Activated CD4-positive, CD25-positive, alpha-beta regulatory T cell treated with anti-CD3 and anti-CD28 coated beads, Interleukin-2, amount 50 U/mL, for 72 hours (primary cell): Measurements from ENCODE around the gene TCF7.

Experiments
- DNase-seq: peaks from one replicate; pipeline ENCODE4 v3.0.0; 2021

TCF7 gene

GRCh38 chr5:134113902-134114875 lies at the start of gene TCF7:
TCF7 (plus strand) TSS chr5:134114681; CDS start chr5:134114907, 226 bp downstream.
- peak; percentile 67 for DNase-seq

GRCh38 chr5:134069553-134069952 lies 44.9 kb upstream of the TCF7 start:
- peak; percentile 13 for DNase-seq

DNA sequence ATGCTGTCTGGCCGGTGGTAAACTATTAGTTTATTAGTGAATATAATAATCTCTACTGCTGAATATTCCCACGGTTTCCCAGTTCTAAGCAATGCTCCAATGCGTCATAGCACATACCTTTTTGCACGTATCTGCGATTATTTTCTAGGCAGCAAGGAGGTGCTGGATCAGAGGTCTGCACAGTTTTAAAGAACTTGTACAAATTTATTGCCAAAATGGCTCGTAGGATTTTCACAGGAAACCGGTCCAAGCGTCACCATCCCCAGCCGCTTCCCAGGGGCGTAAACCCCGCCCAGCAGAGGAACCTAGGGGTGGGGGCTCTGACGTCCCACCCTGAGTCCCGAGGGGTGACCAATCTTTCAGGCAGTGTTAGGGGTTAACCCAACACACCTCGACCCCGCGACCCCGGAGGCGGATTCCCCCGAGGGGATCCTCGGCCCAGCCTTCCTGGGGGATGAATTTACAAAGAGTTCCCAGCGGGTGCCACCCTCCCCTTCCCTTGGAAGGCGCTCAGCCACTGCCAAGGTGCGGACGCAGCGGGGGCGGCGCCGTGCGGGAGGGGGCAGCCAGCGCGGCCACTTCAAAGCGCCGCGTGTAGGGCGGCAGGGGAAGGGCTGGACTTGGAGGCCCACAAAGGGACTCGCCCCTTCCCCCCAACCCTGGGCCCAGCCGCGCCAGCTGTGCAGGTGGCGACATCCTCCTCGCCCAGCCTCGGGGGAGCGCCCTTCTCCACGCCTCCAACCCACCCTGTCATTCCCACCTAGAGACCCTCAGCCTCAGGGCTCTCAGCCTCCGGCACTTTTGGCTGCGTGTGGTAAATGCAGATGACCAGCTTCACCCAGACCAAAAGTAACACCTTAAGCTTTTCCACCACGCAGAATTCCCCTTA lies 43.5 kb upstream of the TCF7 start:
- peak; percentile 49 for DNase-seq

DNA sequence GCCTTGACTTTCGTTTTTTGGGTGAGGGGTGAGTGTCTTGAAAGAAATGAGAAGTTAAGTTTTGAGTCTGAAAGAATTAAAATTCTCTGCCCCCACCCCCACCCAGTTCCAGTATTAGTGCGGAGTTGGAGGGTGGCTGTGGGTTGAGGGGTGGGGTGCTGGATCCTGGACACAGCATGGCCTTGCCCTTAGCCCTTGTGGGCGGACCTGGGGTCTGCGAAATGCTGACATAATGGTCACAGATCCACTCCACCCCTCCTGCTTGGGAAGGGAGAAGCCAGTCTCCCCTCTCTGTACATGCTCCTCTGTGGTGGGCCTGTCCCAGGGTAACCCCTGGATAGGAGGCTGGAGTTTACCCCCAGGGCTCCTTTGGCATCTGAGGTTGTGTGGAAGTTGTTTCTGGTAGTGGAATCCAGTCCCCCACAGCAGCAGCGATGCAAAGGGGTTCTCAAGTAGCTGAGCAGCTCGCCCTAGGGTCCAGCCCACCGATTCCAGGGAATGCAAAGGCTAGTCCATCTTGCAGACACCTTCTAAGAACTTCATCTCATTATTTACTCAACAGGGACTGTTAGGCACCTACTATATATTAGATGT lies 42.8 kb upstream of the TCF7 start:
- DNase-seq: peak; percentile 32

DNA sequence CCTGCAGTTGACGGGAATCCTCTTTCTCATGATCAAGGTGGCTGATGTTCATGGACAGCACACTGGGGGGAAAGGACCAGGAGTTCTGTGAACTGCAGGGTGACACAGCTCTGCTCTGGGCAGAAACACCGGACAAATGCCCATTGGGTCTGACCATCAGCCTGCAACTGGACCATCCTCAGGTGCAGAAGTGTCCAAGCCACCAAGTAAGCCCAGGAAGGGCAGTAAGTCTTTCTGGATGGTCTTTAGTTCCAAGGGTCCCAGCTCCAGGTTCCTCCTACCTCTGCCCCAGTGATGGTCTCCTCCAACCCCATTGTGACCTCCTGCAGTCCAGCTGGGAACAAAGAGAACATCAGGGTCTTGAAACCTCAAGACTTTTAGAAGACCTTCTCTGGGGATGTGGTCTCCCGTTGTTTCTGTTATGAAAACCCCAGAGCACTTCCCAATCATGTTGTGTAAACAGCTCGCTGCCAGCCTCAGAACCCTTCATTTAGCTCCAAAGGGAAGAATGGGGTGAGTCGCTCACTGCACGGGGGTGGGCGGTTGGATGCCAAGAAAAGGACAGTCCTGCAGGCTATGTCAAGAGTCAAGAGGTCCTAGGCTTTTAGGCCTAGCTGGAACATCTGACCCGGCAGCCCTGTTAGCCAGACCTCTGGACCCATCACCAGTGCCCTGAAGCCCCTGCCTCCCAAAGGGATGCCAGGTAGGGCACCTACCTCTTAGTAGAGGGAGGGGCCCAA lies 41.8 kb upstream of the TCF7 start:
- DNase-seq: no peak

- DNase-seq: no peak
Observed at GRCh38 chr5:134073404-134073803, 41.1 kb upstream of the TCF7 start.

DNA sequence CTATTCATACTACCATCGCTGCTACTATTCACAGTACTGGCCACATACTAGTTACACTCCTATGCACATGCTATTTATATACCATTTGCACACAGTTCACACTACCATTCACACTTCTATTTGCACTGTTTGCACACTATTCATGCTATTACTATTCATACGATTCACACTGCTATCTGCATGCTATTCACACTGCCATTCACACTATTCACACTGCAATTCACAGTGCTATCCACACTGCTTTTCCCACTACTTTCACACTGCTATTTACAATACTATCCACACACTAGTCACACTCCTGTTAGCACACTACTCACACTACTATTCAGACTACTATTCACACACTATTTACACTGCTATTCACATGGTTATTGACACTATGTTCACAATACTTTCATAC lies 39.4 kb upstream of the TCF7 start:
- no peak for DNase-seq

- DNase-seq: peak; percentile 31
Observed at GRCh38 chr5:134077926-134078580, 36.4 kb upstream of the TCF7 start.

GRCh38 chr5:134079748-134080581 lies 34.5 kb upstream of the TCF7 start:
- peak; percentile 49 for DNase-seq

DNA sequence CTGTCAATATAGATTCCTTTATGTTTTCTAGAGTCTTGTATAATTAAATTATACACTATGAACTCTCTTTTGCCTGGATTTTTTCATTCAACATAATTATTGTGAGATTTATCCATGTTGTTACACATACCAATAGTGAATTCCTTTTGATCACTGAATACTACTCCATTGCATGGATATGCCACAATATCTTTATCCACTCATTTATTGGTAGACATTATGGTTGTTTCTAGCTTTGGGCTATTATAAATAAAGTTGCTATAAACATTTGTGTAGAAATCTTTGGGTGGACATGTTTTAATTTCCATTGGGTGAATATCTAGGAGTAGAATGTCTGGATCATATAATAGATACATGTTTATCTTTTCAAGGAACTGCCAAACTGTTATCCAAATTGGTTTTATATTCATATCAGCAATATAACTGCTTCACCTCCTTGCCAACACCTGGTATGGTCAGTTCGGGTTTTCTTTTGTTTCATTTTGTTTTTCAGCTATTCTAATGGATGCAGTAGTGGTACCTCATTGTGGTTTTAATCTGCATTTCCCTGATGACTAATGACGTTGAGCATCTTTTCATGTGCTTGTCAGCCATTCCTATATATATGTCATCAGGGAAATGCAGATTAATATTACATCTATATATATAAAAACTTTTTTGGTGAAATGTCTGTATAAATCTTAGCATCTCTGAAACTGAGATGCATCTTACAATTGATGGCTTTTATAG lies 32.1 kb upstream of the TCF7 start:
- no peak for DNase-seq

DNA sequence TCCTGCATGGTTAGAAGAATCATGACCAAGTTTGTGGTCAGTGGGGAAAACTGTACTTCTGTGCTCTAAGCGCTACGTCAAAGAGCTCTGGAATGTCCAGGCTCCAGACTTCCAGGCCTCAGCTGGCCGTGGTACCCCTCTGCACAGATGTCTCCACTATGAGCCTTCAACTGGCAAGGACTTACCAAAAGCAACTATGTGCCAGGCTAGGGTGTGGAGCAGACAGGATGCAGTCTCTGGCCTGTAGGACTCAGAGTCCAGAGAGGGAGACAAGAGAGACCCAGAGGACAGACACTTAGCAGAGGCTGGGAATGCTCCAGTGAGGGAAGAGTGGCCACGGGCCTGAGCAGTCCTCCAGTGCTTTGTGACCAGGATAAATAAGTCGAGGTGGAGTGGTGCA lies 31.0 kb upstream of the TCF7 start:
- no peak for DNase-seq

GRCh38 chr5:134084022-134084565 lies 30.4 kb upstream of the TCF7 start:
- DNase-seq: peak; percentile 27

- DNase-seq: no peak
Observed at GRCh38 chr5:134084570-134084969, 29.9 kb upstream of the TCF7 start.

GRCh38 chr5:134085411-134085810 lies 29.1 kb upstream of the TCF7 start:
- DNase-seq: peak; percentile 19

- peak; percentile 24 for DNase-seq
Observed at GRCh38 chr5:134086225-134086942, 28.1 kb upstream of the TCF7 start.

DNA sequence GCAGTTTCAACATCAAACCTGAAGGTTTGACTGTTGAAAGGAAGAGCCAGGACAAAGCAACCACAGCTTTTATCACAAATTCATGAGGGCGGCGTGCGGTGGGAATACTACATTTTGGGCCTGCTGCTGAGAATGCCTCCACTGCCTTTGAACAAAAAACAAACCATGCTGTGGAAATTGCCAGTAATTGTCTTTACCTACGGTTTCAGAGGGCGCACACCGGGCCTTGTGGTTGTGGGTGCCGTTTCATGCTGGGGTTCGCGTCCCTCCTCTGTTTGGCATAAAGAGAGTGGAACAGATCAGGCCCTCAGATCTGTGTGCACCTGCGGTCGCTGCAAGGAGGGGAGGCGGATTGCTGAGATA lies 27.6 kb upstream of the TCF7 start:
- DNase-seq: no peak

DNA sequence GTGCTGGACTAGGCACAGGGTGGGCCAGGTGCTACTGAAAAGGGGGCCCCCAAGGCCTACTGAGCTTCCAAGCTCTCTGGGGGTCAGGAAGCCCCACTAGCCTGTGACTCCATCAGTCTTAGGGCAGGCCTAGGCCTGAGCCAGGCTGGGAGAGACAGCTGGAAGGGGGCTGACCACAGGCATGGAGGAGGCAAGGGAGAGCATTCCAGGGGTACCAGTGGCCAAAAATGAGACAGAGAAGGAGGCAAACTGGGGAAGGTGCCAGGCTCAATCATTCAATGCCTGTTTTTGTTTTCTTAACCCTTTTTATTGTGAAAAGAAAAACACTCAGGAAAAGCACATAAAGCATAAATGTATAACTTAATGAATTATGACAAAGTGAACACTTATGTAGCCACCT lies 26.2 kb upstream of the TCF7 start:
- DNase-seq: no peak

DNA sequence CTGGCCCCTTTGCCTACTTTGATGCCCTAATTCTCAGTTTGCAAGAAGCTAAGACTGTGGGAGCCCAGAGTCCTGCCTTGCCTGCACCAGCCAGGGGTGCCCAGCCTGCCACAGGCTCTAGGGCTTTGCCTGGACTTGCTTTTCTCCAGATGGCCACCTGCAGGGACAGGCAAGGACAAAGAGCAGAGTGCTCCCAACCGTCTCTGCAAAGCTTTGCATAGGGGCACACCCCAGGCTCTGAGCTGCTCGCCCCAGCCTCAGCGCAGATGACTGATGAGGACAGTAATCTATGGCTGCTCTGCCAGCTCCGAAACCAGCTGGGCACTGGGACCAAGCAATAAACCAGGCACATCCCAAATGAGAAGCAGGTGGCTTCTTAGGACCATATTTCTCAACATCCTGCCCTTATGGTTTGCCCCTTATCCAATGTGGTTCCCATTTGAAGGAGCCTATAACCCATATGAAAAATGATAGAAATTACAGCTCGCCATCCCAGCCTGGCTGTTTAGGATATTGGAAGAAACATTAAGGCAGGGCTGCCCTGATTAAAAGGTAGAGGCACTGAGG lies 25.4 kb upstream of the TCF7 start:
- DNase-seq: no peak

DNA sequence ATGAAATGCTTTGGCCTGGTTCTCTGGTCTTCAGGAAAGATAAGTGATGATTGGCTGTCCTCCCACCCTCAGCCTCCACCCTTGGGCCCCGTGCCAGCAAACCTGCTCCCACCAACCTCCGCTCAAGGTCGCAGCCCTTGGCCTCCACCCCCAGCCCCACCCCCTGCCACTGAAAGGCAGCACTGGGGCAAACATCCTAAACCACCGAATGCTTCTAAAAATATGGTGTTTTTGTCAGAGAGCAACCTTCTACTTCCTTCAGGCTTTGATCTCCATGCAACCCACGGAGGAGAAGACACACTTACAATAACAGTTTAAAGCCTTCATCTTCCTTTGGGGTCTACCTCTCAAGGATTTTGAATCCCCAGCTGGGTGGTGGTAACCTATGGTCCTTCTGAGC lies 24.0 kb upstream of the TCF7 start:
- DNase-seq: no peak
